Central memory CD8-positive, alpha-beta T cell (primary cell): ENCODE results near the gene FNIP2.
"Not testable (repeated sequence)": the region's sequence is repeated elsewhere in the genome, so short reads cannot be mapped to it uniquely, and the experiment has no call there.

Source experiments
- ATAC-seq: fragments of 150-1000 bp; cut with Tn5 transposase; replicated peaks from 2 replicates; pipeline ENCODE4 v1.10.0; 2022; ENCODE audit warnings: mild to moderate bottlenecking, moderate FRiP score, moderate number of reproducible peaks; ENCODE audit not compliant: poor library complexity, severe bottlenecking; ENCODE audit errors: extremely low read depth
- DNase-seq, 2 donors: peaks; one replicate each; pipeline ENCODE4 v3.0.0; 2021; ENCODE audit warnings: low spot score in 2 of 2
- H3K27ac Mint-ChIP-seq: one replicate; pipeline ENCODE4 v1.8.0; 2022; ENCODE audit warnings: low read depth, mild to moderate bottlenecking, moderate library complexity, mixed read lengths
- H3K27me3 Mint-ChIP-seq: one replicate; pipeline ENCODE4 v1.8.0; 2022; ENCODE audit warnings: mixed read lengths
- H3K36me3 Mint-ChIP-seq: one replicate; pipeline ENCODE4 v1.8.0; 2022; ENCODE audit warnings: mild to moderate bottlenecking, moderate library complexity, mixed read lengths; ENCODE audit not compliant: insufficient read depth
- H3K4me1 Mint-ChIP-seq: one replicate; pipeline ENCODE4 v1.8.0; 2022; ENCODE audit warnings: mixed read lengths
- H3K4me3 Mint-ChIP-seq: one replicate; pipeline ENCODE4 v1.8.0; 2022; ENCODE audit warnings: mild to moderate bottlenecking, moderate library complexity, mixed read lengths
- H3K9me3 Mint-ChIP-seq: one replicate; pipeline ENCODE4 v1.8.0; 2022; ENCODE audit warnings: mixed read lengths

The FNIP2 gene

GRCh38 chr4:158746537-158746936 is 22.3 kb upstream of the FNIP2 start:
- not testable (repeated sequence) for ATAC-seq, H3K9me3 Mint-ChIP-seq, H3K4me1 Mint-ChIP-seq, H3K36me3 Mint-ChIP-seq, DNase-seq, H3K27ac Mint-ChIP-seq, H3K27me3 Mint-ChIP-seq, H3K4me3 Mint-ChIP-seq

GRCh38 chr4:158750379-158750778 is 18.4 kb upstream of the FNIP2 start:
- DNase-seq (no peak), ATAC-seq (no peak)
- H3K27ac Mint-ChIP-seq = no peak overlapping the region
- H3K9me3 Mint-ChIP-seq = no peaks in the 10 kb centered on the region
- H3K36me3 Mint-ChIP-seq = no peaks in the 10 kb centered on the region
- H3K4me1 Mint-ChIP-seq = no peaks in the 10 kb centered on the region
- H3K4me3 Mint-ChIP-seq = no peak overlapping the region
- peaks cover 2% of the 10 kb centered on the region for H3K27me3 Mint-ChIP-seq

GRCh38 chr4:158754385-158755180 is 14.2 kb upstream of the FNIP2 start:
- no peaks in the 10 kb centered on the region for H3K36me3 Mint-ChIP-seq
- peaks cover 44% of the 10 kb centered on the region for H3K27me3 Mint-ChIP-seq
- no peaks in the 10 kb centered on the region for H3K9me3 Mint-ChIP-seq
- no peak overlapping the region for H3K27ac Mint-ChIP-seq
- H3K4me3 Mint-ChIP-seq = no peak overlapping the region
- ATAC-seq (no peak), DNase-seq (no peak)
- H3K4me1 Mint-ChIP-seq = no peaks in the 10 kb centered on the region

GRCh38 chr4:158755819-158756218 is 13.0 kb upstream of the FNIP2 start:
- not testable (repeated sequence) for H3K4me1 Mint-ChIP-seq, H3K4me3 Mint-ChIP-seq, H3K9me3 Mint-ChIP-seq, H3K36me3 Mint-ChIP-seq, H3K27ac Mint-ChIP-seq, DNase-seq, ATAC-seq
- H3K27me3 Mint-ChIP-seq = peaks cover 46% of the 10 kb centered on the region

- Mint-ChIP-seq H3K4me3 (no peak overlapping the region), H3K9me3 (no peaks in the 10 kb centered on the region), H3K27me3 (peaks cover 53% of the 10 kb centered on the region), H3K27ac (no peak overlapping the region), H3K36me3 (peaks cover 3% of the 10 kb centered on the region), H3K4me1 (no peaks in the 10 kb centered on the region)
- ATAC-seq (no peak), DNase-seq (no peak)
Observed at GRCh38 chr4:158756588-158756987, 12.2 kb upstream of the FNIP2 start.

GRCh38 chr4:158758142-158758541 is 10.7 kb upstream of the FNIP2 start:
- DNase-seq = no peak
- Mint-ChIP-seq H3K27me3 (peaks cover 69% of the 10 kb centered on the region), H3K4me3 (no peak overlapping the region), H3K4me1 (no peaks in the 10 kb centered on the region), H3K36me3 (peaks cover 3% of the 10 kb centered on the region), H3K27ac (no peak overlapping the region), H3K9me3 (no peaks in the 10 kb centered on the region)
- ATAC-seq = no peak

GRCh38 chr4:158758703-158759102 is 10.1 kb upstream of the FNIP2 start:
- Mint-ChIP-seq H3K27me3 (peaks cover 71% of the 10 kb centered on the region), H3K4me3 (no peak overlapping the region), H3K36me3 (peaks cover 3% of the 10 kb centered on the region), H3K27ac (no peak overlapping the region), H3K4me1 (no peaks in the 10 kb centered on the region), H3K9me3 (no peaks in the 10 kb centered on the region)
- ATAC-seq = no peak
- DNase-seq = no peak

- not testable (repeated sequence) for DNase-seq, ATAC-seq, H3K4me3 Mint-ChIP-seq, H3K9me3 Mint-ChIP-seq, H3K4me1 Mint-ChIP-seq, H3K27ac Mint-ChIP-seq, H3K36me3 Mint-ChIP-seq
- peaks cover 71% of the 10 kb centered on the region for H3K27me3 Mint-ChIP-seq
Observed at GRCh38 chr4:158759539-158759938, 9.3 kb upstream of the FNIP2 start.

GRCh38 chr4:158760866-158761265 is 8.0 kb upstream of the FNIP2 start:
- Mint-ChIP-seq H3K4me3 (no peak overlapping the region), H3K9me3 (no peaks in the 10 kb centered on the region), H3K27me3 (peaks cover 64% of the 10 kb centered on the region), H3K36me3 (peaks cover 3% of the 10 kb centered on the region), H3K27ac (no peak overlapping the region), H3K4me1 (no peaks in the 10 kb centered on the region)
- DNase-seq (no peak), ATAC-seq (no peak)

- Mint-ChIP-seq H3K27ac (no peak overlapping the region), H3K4me3 (no peak overlapping the region), H3K36me3 (peaks cover 6% of the 10 kb centered on the region), H3K4me1 (no peaks in the 10 kb centered on the region), H3K9me3 (no peaks in the 10 kb centered on the region), H3K27me3 (peaks cover 47% of the 10 kb centered on the region)
- DNase-seq (no peak), ATAC-seq (no peak)
Observed at GRCh38 chr4:158762553-158762952, 6.3 kb upstream of the FNIP2 start.

GRCh38 chr4:158763462-158763861 is 5.4 kb upstream of the FNIP2 start:
- no peak overlapping the region for H3K4me3 Mint-ChIP-seq

GRCh38 chr4:158766434-158767044 is 2.3 kb upstream of the FNIP2 start:
- Mint-ChIP-seq H3K9me3 (no peaks in the 10 kb centered on the region), H3K36me3 (peaks cover 9% of the 10 kb centered on the region), H3K4me3 (no peak overlapping the region)

More at GRCh38 chr4:158763462-158763861, 5.4 kb upstream of the FNIP2 start:
- no peaks in the 10 kb centered on the region for H3K9me3 Mint-ChIP-seq
- DNase-seq = no peak
- no peak overlapping the region for H3K27ac Mint-ChIP-seq
- H3K27me3 Mint-ChIP-seq = peaks cover 38% of the 10 kb centered on the region
- ATAC-seq = no peak
- H3K4me1 Mint-ChIP-seq = peaks cover 6% of the 10 kb centered on the region
- peaks cover 7% of the 10 kb centered on the region for H3K36me3 Mint-ChIP-seq

GRCh38 chr4:158767451-158767850 is 1.4 kb upstream of the FNIP2 start:
- H3K9me3 Mint-ChIP-seq = no peaks in the 10 kb centered on the region
- H3K4me3 Mint-ChIP-seq = peak overlapping the region; percentile 99
- peaks cover 9% of the 10 kb centered on the region for H3K36me3 Mint-ChIP-seq
- DNase-seq (no peak), ATAC-seq (no peak)
- H3K27ac Mint-ChIP-seq = no peak overlapping the region
- H3K27me3 Mint-ChIP-seq = peaks cover 9% of the 10 kb centered on the region
- H3K4me1 Mint-ChIP-seq = peaks cover 32% of the 10 kb centered on the region

More at GRCh38 chr4:158766434-158767044, 2.3 kb upstream of the FNIP2 start:
- no peak for DNase-seq
- ATAC-seq = no peak
- H3K4me1 Mint-ChIP-seq = peaks cover 23% of the 10 kb centered on the region
- peaks cover 18% of the 10 kb centered on the region for H3K27me3 Mint-ChIP-seq
- H3K27ac Mint-ChIP-seq = no peak overlapping the region
